Kidney epithelial cell (primary cell): ENCODE data around the gene APP. TPM values are rescaled to one million over a fixed set of nuclear protein-coding genes. Genes with fewer than 3 reads are reported as not detected.

Experiments
- DNase-seq: peaks from one replicate; pipeline ENCODE4 v3.0.0-alpha.2; 2010; ENCODE audit warnings: low read depth
- H3K27me3 ChIP-seq: 2 replicates; pipeline ENCODE4 v1.6.0; 2011; ENCODE audit warnings: low read length; ENCODE audit not compliant: control insufficient read depth, insufficient read depth
- H3K36me3 ChIP-seq: 2 replicates; pipeline ENCODE4 v1.5.1; 2011; ENCODE audit warnings: low read length; ENCODE audit not compliant: control insufficient read depth, insufficient read depth
- H3K4me3 ChIP-seq: 2 replicates; pipeline ENCODE4 v1.5.1; 2011; ENCODE audit warnings: low read depth, mild to moderate bottlenecking, control low read depth, low read length
- CTCF ChIP-seq: IDR thresholded peaks from 2 replicates; pipeline ENCODE4 v1.5.1; 2011; ENCODE audit warnings: mild to moderate bottlenecking, moderate library complexity, low read length, control low read depth, inconsistent platforms; ENCODE audit not compliant: insufficient read depth, poor library complexity, severe bottlenecking
- total RNA-seq: library from RNA; depleted of rRNA; stranded (reverse); fragments of >200 nt; gene quantifications from 2 replicates; pipeline ENCODE4 v1.2.3, GENCODE V29; 2015

The APP gene
- total RNA-seq, 1 donor from 2014 or later: 624 TPM

- no peak for DNase-seq
- Histone ChIP-seq H3K27me3 (no peaks in the 10 kb centered on the region), H3K36me3 (no peaks in the 10 kb centered on the region), H3K4me3 (no peak overlapping the region)
- TF ChIP-seq CTCF: no peak
Observed at GRCh38 chr21:26003404-26003803, 167.2 kb downstream of the APP start.

GRCh38 chr21:26001356-26001755 is 169.2 kb downstream of the APP start:
- DNase-seq: no peak
- no peaks in the 10 kb centered on the region for H3K36me3 ChIP-seq
- no peak for TF ChIP-seq CTCF
- H3K27me3 ChIP-seq: no peaks in the 10 kb centered on the region
- H3K4me3 ChIP-seq: no peak overlapping the region

- no peak overlapping the region for H3K4me3 ChIP-seq
- H3K36me3 ChIP-seq: no peaks in the 10 kb centered on the region
- no peak for TF ChIP-seq CTCF
- no peaks in the 10 kb centered on the region for H3K27me3 ChIP-seq
- no peak for DNase-seq
Observed at GRCh38 chr21:25999921-26000582, 170.5 kb downstream of the APP start.

GRCh38 chr21:25997788-25998611 is 172.6 kb downstream of the APP start:
- Histone ChIP-seq H3K27me3 (no peaks in the 10 kb centered on the region), H3K36me3 (no peaks in the 10 kb centered on the region), H3K4me3 (no peak overlapping the region)
- no peak for DNase-seq
- TF ChIP-seq CTCF: no peak

GRCh38 chr21:25995278-25995677 is 175.3 kb downstream of the APP start:
- H3K4me3 ChIP-seq: no peak overlapping the region
- no peaks in the 10 kb centered on the region for H3K36me3 ChIP-seq
- DNase-seq: no peak
- TF ChIP-seq CTCF: no peak
- H3K27me3 ChIP-seq: no peaks in the 10 kb centered on the region

- no peak for TF ChIP-seq CTCF
- Histone ChIP-seq H3K4me3 (no peak overlapping the region), H3K27me3 (no peaks in the 10 kb centered on the region), H3K36me3 (no peaks in the 10 kb centered on the region)
- DNase-seq: no peak
Observed at GRCh38 chr21:25994758-25995163, 175.8 kb downstream of the APP start.
